Endothelial cell of umbilical vein (primary cell): ENCODE results near the gene KIF26A.

Source experiments
- EZH2 ChIP-seq: IDR thresholded peaks from 2 replicates; pipeline ENCODE4 v1.6.1; 2012; ENCODE audit warnings: borderline replicate concordance, low read depth, mild to moderate bottlenecking, moderate library complexity, low read length, inconsistent platforms; ENCODE audit not compliant: severe bottlenecking
- FOS ChIP-seq: IDR thresholded peaks from 2 replicates; pipeline ENCODE4 v1.6.1; 2011; ENCODE audit warnings: mild to moderate bottlenecking, low read length, moderate library complexity, borderline replicate concordance; ENCODE audit not compliant: insufficient read depth
- MYC ChIP-seq: IDR thresholded peaks from one replicate; pipeline ENCODE4 v1.6.1; 2011; ENCODE audit warnings: mild to moderate bottlenecking, low read depth, low read length
- POLR2A ChIP-seq: IDR thresholded peaks from 2 replicates; pipeline ENCODE4 v1.6.1; 2012; ENCODE audit warnings: low read depth, mild to moderate bottlenecking, control low read depth, low read length
- POLR2AphosphoS5 ChIP-seq: IDR thresholded peaks from 2 replicates; pipeline ENCODE4 v1.6.1; 2012; ENCODE audit warnings: low read depth, mild to moderate bottlenecking, control low read depth, low read length, moderate library complexity; ENCODE audit not compliant: insufficient read depth
- TF ChIP-seq, protein P1 (sequence below), 2 donors: IDR thresholded peaks; 1 replicate in 1 of 2; 2 replicates in 1 of 2; pipeline ENCODE4 v1.5.1; 2011; ENCODE audit warnings: low read length in 2 of 2, mild to moderate bottlenecking in 2 of 2, moderate library complexity in 2 of 2, control low read depth in 1 of 2, inconsistent platforms in 1 of 2, low read depth in 1 of 2; ENCODE audit not compliant: insufficient read depth in 1 of 2; ENCODE audit errors: extremely low read depth in 1 of 2

DNA sequence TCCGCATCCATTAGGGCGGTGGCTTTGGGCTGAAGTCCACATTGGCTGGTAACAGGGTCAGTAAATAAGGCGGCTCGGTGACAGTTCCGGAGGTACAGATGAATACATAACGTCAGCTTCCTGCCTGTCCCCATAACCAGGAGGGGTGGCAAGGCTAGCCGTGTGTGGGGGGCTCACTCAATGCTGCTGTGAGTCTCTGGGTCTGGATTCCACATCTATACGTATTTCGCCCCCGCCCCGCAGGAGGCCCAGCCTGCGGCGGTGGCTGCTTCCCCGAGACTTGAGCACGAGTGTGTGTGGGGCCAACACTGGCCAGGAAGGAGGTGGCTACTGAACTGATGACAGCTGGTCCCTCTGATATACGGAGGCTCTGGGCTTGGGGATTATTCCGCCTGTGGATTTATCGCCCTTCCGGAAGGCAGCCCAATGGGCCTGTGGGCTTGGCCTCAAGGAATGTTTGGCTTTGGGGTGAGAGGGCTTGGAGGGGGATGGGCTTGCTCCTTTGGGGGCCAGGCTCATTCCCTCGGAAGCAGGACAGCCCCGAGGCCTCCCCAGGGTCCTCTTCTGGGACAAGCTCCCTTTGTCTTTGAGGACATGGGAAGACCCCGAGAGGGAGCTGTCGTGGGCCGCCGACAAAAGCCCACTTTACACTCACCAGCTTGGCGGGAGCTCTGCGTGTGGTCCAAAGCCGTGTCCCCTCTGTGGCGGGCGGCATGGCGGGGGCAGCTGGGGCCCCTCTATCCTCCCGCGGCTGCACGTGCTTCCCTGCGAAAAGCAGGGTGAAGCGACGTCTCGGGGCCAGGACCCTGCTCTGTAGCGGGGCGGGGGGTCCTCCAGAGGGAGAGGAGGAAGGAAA, 82.1 kb downstream of the KIF26A start:
- TF ChIP-seq, protein P1, sequence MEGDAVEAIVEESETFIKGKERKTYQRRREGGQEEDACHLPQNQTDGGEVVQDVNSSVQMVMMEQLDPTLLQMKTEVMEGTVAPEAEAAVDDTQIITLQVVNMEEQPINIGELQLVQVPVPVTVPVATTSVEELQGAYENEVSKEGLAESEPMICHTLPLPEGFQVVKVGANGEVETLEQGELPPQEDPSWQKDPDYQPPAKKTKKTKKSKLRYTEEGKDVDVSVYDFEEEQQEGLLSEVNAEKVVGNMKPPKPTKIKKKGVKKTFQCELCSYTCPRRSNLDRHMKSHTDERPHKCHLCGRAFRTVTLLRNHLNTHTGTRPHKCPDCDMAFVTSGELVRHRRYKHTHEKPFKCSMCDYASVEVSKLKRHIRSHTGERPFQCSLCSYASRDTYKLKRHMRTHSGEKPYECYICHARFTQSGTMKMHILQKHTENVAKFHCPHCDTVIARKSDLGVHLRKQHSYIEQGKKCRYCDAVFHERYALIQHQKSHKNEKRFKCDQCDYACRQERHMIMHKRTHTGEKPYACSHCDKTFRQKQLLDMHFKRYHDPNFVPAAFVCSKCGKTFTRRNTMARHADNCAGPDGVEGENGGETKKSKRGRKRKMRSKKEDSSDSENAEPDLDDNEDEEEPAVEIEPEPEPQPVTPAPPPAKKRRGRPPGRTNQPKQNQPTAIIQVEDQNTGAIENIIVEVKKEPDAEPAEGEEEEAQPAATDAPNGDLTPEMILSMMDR (IDR thresholded peaks at IDR 0.05; ENCODE audit: extremely low read depth in 1 of 2, insufficient read depth in 1 of 2, low read depth in 1 of 2, low read length in 2 of 2) = no peak
- TF ChIP-seq POLR2AphosphoS5 (no peak), POLR2A (no peak), FOS (no peak), EZH2 (no peak), MYC (no peak)
